HG03095 (cell line): ENCODE results near the gene RHBG.

ENCODE experiments used
- ATAC-seq: cut with Tn5 transposase; IDR thresholded peaks from one replicate; pipeline ENCODE4 v1.9.1; 2021; ENCODE audit warnings: moderate library complexity; ENCODE audit not compliant: unreplicated experiment

The RHBG gene

DNA sequence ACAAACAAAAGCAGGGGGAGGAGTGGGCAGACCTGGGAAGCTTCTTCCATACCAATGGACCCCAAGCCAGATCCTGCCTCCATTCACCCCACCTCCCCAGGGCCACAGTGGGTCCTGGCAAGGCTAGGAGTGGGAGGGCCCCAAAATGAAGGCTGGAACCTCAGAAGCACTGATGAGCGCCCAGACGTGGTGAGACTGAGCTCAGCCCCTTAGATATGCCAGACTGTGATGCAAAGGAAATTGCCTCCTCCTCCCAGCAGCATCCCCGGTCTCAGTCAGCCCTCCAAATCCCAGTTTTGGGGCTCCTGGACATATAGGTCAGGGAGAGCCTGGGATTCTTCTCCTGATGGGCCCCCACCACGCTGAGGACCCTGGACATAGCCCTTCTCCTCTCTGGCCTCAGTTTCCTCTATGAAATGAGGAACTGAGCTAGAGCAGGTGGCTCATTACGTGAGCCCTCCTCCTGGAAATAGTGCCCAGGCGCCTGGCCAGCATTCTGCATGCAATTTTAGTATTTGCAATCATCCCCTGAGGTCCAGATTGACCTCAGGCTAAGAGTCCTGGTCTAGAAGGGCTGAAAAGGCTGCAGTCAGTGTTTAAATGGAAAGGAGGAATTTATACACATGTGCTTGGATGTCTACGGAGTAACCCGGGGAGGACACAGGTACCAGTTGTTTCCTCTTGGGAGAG is 33.5 kb downstream of the RHBG start:
- no peak for ATAC-seq

GRCh38 chr1:156405670-156406069 is 36.7 kb downstream of the RHBG start:
- ATAC-seq, result no peak

- ATAC-seq, result no peak
Observed at GRCh38 chr1:156406251-156406650, 37.2 kb downstream of the RHBG start.

- no peak for ATAC-seq
Observed at GRCh38 chr1:156407344-156407743, 38.3 kb downstream of the RHBG start.

DNA sequence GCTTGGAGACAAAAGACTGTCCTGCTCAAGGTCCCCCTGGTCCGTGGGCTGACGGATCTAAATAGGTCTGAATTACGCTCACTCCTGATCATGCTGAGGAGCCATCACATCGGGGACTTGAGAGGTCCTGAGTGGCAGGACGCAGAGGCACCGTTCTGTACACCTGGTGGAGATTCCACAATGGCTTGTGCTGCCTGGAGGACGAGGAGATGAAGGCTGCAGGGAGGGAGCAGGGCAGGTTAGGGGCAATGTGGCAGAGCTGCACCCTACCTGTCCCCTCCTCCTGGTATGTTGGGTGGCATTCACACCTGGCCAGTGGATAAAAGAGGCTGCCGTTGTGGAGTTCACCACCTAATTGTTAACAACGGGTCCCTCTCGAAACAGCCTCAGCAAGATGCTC is 38.7 kb downstream of the RHBG start:
- no peak for ATAC-seq

DNA sequence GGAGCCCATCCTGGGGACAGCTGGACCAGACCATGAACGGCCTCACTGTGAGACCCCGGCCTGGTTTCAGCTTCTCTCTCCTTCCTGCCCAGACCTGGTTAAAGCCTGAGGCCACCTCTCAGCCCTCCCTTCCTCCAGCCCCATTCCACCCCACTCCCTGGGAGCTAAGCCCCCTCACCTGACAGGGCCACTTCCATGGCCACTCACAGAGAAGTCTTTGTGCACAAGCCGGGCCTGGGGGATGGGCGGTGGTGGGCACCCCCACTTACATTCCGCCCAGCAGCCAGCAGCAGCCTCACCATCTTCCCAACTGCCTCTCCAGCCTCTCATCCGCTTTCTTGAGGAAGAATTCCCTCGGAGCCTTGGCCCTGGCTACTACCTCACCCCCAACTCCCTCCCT is 40.4 kb downstream of the RHBG start:
- no peak for ATAC-seq

DNA sequence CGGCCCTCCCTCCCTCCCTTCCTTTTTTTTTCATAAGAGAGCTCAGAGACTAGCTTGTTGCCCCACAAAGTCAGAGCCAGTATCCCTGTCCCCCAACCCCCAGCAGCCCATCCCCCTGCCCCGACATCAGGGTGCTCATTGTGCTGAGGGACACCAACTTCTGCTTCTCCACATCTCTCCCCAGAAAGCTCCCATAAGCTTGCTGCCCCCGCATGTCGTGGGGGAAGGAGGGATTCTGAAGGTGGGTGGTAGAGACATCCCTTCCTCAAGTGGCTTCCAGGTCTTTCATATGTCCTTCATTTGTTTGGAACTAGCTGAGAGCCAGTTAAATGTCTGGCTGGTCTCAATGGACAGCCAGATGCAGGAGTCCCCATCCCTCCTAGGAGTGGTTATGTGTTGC is 41.2 kb downstream of the RHBG start:
- ATAC-seq, result no peak

DNA sequence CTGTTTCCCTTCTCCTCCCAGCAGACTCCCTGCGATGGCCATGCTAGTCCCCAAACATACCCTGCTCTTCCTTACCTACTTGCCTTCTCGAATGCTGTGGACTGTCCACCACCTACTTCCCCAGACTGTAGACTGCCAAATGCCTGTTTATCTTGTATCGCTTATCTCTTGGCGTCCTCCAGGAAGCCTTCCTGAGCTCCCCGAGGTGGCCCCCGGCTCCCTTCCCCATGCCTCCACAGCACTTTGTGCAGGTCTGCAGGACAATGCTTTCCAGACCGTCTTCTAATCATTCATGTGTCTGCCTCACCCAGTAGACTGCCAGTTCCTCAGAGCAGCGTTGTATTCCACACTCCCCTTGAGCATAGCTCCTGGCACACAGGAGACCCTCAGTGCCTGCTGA is 41.7 kb downstream of the RHBG start:
- no peak for ATAC-seq

- no peak for ATAC-seq
Observed at GRCh38 chr1:156412653-156413321, 43.8 kb downstream of the RHBG start.

- no peak for ATAC-seq
Observed at GRCh38 chr1:156413391-156414246, 44.6 kb downstream of the RHBG start.

- no peak for ATAC-seq
Observed at GRCh38 chr1:156414461-156415064, 45.6 kb downstream of the RHBG start.

DNA sequence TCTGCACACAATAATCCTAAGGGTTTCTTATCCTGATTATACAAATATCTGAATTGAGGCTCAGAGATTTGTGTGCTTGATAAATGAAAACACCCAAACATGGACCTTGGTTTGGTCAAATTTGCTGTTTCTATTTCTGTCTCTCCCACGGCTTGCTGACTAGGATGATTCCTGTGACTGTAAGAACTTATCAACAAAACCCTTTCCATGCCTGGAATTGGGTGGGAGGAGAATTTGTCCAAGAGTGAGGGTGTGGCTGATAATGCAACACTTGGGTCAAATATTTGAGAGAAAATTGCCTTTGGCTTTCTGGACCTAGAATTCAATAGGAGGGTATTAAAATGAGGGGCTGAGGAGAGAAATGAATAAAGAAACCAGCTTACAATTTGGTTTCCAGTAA is 48.0 kb downstream of the RHBG start:
- no peak for ATAC-seq

- no peak for ATAC-seq
Observed at GRCh38 chr1:156417401-156418020, 48.5 kb downstream of the RHBG start.

DNA sequence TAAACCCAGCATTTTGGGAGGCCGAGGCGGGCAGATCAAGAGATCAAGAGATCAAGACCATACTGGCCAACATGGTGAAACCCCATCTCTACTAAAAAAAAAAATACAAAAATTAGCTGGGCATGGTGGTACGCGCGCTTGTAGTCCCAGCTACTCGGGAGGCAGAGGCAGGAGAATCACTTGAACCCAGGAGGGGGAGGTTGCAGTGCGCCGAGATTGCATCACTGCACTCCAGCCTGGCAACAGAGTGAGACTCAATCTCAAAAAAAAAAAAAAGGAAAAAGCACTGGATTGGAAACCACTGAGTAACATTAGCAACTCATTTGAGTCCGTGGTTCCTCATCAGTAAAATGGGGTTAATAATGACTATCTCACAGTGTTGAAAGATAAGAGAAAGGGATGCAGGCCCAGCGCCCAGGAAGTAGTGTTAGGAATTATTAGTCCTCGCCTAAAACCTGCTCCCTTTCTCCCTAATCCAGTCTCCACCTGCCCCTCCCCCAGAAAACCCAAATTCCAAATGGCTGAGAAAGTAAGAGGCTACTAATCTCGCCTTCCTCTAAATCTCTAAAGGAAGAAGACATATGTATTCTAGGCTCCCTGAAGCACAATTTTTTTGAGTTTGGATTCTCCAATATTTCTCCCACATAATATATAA is 49.5 kb downstream of the RHBG start:
- ATAC-seq, result no peak

DNA sequence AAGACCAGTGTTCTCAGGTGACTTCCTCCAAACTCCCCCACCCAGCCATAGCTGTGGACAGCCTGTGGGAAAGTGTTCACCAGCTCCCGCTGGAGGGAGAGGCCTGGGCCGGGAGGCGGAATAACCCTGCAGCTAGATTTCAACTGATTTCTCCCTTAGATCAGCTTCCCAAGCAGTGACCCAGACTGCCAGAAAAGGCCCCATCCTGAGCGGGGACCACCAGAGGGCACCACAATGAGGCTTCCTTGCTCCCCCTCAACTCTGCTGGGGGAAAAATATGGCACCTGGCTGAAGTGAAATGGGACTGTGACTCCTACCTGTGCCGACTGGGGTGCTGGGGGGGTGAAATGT is 50.8 kb downstream of the RHBG start:
- no peak for ATAC-seq

- ATAC-seq, result no peak
Observed at GRCh38 chr1:156420205-156421061, 51.4 kb downstream of the RHBG start.

DNA sequence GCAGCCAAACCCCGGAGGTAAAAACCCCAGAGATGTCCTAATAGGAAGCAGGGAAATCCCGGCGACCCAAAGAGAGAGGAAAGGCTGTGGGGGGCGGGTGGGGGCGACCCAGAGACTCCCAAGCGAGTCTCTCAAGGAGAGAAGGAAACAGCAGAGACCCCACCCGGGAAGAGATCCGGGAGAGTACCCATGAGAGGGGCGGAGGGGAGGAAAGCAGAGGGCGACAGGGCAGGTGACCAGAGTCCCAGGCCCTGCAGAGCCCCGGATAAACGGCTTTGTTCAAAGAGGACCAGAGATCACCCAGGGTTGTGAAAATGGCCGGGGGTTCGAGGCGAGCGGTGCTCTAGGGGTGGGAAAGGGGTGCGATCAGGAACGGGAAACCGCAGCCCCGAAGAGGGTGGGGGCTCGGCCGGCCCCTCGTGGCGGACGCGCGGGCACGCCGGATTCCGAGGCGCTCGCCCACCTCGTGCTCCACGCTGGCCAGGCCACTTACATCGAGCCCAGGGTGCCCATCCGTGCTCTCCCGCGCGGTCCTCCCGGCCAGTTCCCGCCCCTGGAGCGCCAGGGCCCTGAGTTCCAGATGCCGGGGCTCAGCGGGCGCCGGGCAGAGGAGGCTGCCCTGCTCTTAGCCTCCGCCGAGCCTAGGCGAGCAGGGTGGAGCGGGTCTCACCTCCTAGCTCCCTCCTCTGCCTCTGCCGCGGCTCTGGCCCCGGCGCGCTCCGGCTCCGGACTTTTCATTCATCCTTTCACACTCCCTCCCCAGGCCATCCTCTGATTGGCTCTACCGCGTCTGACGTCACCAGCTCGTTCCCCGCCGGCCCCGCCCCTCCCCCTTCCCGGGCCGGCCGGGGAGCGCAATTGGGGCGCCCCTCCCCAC is 52.3 kb downstream of the RHBG start:
- ATAC-seq, result peak; percentile 83

GRCh38 chr1:156421939-156422601 is 53.1 kb downstream of the RHBG start:
- no peak for ATAC-seq
